HepG2 (cell line): ENCODE measurements around the gene MAN1B1. TPM values are rescaled to one million over a fixed set of nuclear protein-coding genes. Genes with fewer than 3 reads are reported as not detected.

Experiments
- ARID5B ChIP-seq: IDR thresholded peaks from 2 replicates; pipeline ENCODE4 v1.4.0; 2020; ENCODE audit warnings: mild to moderate bottlenecking, missing genetic modification reagents
- FOXM1 ChIP-seq: sonication (generic); formaldehyde crosslinking; IDR thresholded peaks from 2 replicates; pipeline ENCODE4 v1.5.0; 2020; ENCODE audit warnings: missing genetic modification reagents
- GMEB2 ChIP-seq: IDR thresholded peaks from 2 replicates; pipeline ENCODE4 v1.6.1; 2016; ENCODE audit warnings: missing biosample characterization, missing genetic modification reagents, low read depth
- KLF12 ChIP-seq: sonication (generic); formaldehyde crosslinking; IDR thresholded peaks from 2 replicates; pipeline ENCODE4 v1.4.0; 2020; ENCODE audit warnings: missing genetic modification reagents, borderline replicate concordance
- MED1 ChIP-seq: sonication (generic); formaldehyde crosslinking; IDR thresholded peaks from 2 replicates; pipeline ENCODE4 v1.4.0; 2020; ENCODE audit warnings: missing genetic modification reagents
- ONECUT2 ChIP-seq: sonication (generic); formaldehyde crosslinking; IDR thresholded peaks from 2 replicates; pipeline ENCODE4 v1.4.0; 2020; ENCODE audit warnings: missing genetic modification reagents
- PAWR ChIP-seq: sonication (generic); formaldehyde crosslinking; IDR thresholded peaks from 2 replicates; pipeline ENCODE4 v1.4.0; 2020; ENCODE audit warnings: missing genetic modification reagents, mild to moderate bottlenecking, borderline replicate concordance
- PCBP2 ChIP-seq: fragments of 200-400 bp; formaldehyde crosslinking; optimal IDR thresholded peaks from 2 replicates; pipeline ENCODE3; 2018; ENCODE audit warnings: low read length, low read depth; ENCODE audit not compliant: poor library complexity, severe bottlenecking
- RFXANK ChIP-seq: IDR thresholded peaks from 2 replicates; pipeline ENCODE4 v1.6.1; 2016
- RXRB ChIP-seq: IDR thresholded peaks from 2 replicates; pipeline ENCODE4 v1.6.1; 2016; ENCODE audit warnings: borderline replicate concordance, missing genetic modification reagents, missing compliant biosample characterization
- SAP130 ChIP-seq: IDR thresholded peaks from 2 replicates; pipeline ENCODE4 v1.6.1; 2016; ENCODE audit warnings: low read depth
- TFDP1 ChIP-seq: IDR thresholded peaks from 2 replicates; pipeline ENCODE4 v1.6.1; 2016; ENCODE audit warnings: missing compliant biosample characterization, missing genetic modification reagents, borderline replicate concordance
- ZBED4 ChIP-seq: sonication (generic); formaldehyde crosslinking; IDR thresholded peaks from 2 replicates; pipeline ENCODE4 v1.4.0; 2020; ENCODE audit warnings: missing genetic modification reagents, borderline replicate concordance
- ZFP90 ChIP-seq: sonication (generic); formaldehyde crosslinking; IDR thresholded peaks from 2 replicates; pipeline ENCODE4 v1.8.0; 2022; ENCODE audit warnings: missing genetic modification reagents, mild to moderate bottlenecking, inconsistent platforms, borderline replicate concordance
- ZNF3 ChIP-seq: IDR thresholded peaks from 2 replicates; pipeline ENCODE4 v1.7.0; 2017; ENCODE audit warnings: inconsistent platforms
- ZNF558 ChIP-seq: sonication (generic); formaldehyde crosslinking; IDR thresholded peaks from 2 replicates; pipeline ENCODE4 v1.9.0; 2022; ENCODE audit warnings: mild to moderate bottlenecking, missing genetic modification reagents, borderline replicate concordance
- ZNF652 ChIP-seq: IDR thresholded peaks from 2 replicates; pipeline ENCODE4 v1.6.1; 2016; ENCODE audit warnings: low read depth, borderline replicate concordance
- ZNF672 ChIP-seq: sonication (generic); formaldehyde crosslinking; IDR thresholded peaks from 2 replicates; pipeline ENCODE4 v1.8.1; 2022; ENCODE audit warnings: missing genetic modification reagents
- ZNF841 ChIP-seq: sonication (generic); formaldehyde crosslinking; IDR thresholded peaks from 2 replicates; pipeline ENCODE4 v1.8.1; 2023; ENCODE audit warnings: missing genetic modification reagents, borderline replicate concordance
- polyA plus RNA-seq, 8 experiments: library from polyadenylated mRNA; depleted of rRNA in 3 of 8; stranded (reverse) in 7 of 8; unstranded in 1 of 8; fragments of >200 nt; fragmentation: Illumina TruSeq in 4 of 8; extraction: Trizol in 4 of 8; gene quantifications; 2 replicates each; pipeline versions ENCODE4 v1.2.1 to v1.2.3, GENCODE V29; 2011 to 2016; ENCODE audit warnings: low read depth in 4 of 8, missing spikeins in 1 of 8, mixed read lengths in 1 of 8; ENCODE audit not compliant: insufficient read depth in 1 of 8
- total RNA-seq, 5 experiments: library from RNA; depleted of rRNA; stranded (reverse); fragments of >200 nt; fragmentation: Illumina TruSeq; extraction: Trizol; gene quantifications; 2 replicates each; pipeline ENCODE4 v1.2.3, GENCODE V29; 2016; ENCODE audit warnings: low read depth in 1 of 5

Gene MAN1B1
- total and polyA plus RNA-seq, 2 of the 13 experiments (the other 11 are each of a cell fraction or from before 2014, with no cell fraction given) = 48.9 to 59.5 TPM

GRCh38 chr9:137056739-137057415, 29.9 kb upstream of the MAN1B1 start (continued):
- TF ChIP-seq RXRB (CRISPR knock-in tag) = peak; percentile 35; the same call in 1 of the 2 replicates
- no peak for TF ChIP-seq ZNF841
- peak; percentile 96 for TF ChIP-seq ZNF3 (CRISPR knock-in tag)
- no peak for TF ChIP-seq PAWR
- no peak for TF ChIP-seq RFXANK (CRISPR knock-in tag)
- TF ChIP-seq ZBED4 (CRISPR knock-in tag) = no peak
- TF ChIP-seq ONECUT2 (CRISPR knock-in tag) = no peak
- no peak for TF ChIP-seq FOXM1
- TF ChIP-seq ZNF672 (CRISPR knock-in tag) = no peak
- no peak for TF ChIP-seq GMEB2
- 0 out of 2 replicates have a peak, but pooled peaks have one; percentile 24 for TF ChIP-seq MED1 (CRISPR knock-in tag)
- no peak for TF ChIP-seq PCBP2
- TF ChIP-seq ZNF652 = no peak
- no peak for TF ChIP-seq ZFP90 (CRISPR knock-in tag)
- TF ChIP-seq TFDP1 (CRISPR knock-in tag) = 0 out of 2 replicates have a peak, but pooled peaks have one; percentile 10
- no peak for TF ChIP-seq KLF12
- TF ChIP-seq SAP130 (CRISPR knock-in tag) = peak; percentile 47; the same call in 1 of the 2 replicates
- TF ChIP-seq ZNF558 = no peak
- TF ChIP-seq ARID5B (CRISPR knock-in tag) = 0 out of 2 replicates have a peak, but pooled peaks have one; percentile 7
